Lower leg skin (tissue), 4 donors: Measurements from ENCODE around the gene AGPS. TPM values are rescaled to one million over a fixed set of nuclear protein-coding genes. Genes with fewer than 3 reads are reported as not detected.

Experiments used
- DNase-seq, 2 donors: peaks; one replicate each; pipeline ENCODE4 v3.0.0-alpha.2; 2019; ENCODE audit warnings: low spot score in 2 of 2
- H3K4me3 ChIP-seq: fragments of 200-600 bp; sonication (generic); 2 replicates; pipeline ENCODE4 v1.5.1; 2017; ENCODE audit warnings: mild to moderate bottlenecking, low read depth; ENCODE audit not compliant: poor library complexity, severe bottlenecking
- POLR2A ChIP-seq, 2 donors: fragments of 450-650 bp; IDR thresholded peaks; one replicate each; pipeline ENCODE4 v1.6.1; 2016 to 2017; ENCODE audit warnings: antibody characterized with exemption in 2 of 2, mild to moderate bottlenecking in 1 of 2, moderate library complexity in 1 of 2
- WGBS, 2 donors: methylation state at CpG; one replicate each; pipeline ENCODE4 v1.1.5; 2018; 5-methylcytosine and 5-hydroxymethylcytosine counted together
- intact Hi-C: fragments of 100-400 bp; cut with DNase I; formaldehyde crosslinking; loops from one replicate; pipeline ENCODE4 v1.15.0; 2023; ENCODE audit warnings: low total_unique reads
- total RNA-seq, 4 donors: library from RNA; depleted of rRNA; stranded (reverse); fragments of >200 nt; gene quantifications; one replicate each; pipeline ENCODE4 v1.1.0, GENCODE V29; 2016
- TF ChIP-seq, protein P1 (sequence below), 3 donors: fragments of 450-650 bp; IDR thresholded peaks; one replicate each; pipeline ENCODE4 v1.5.1; 2016; ENCODE audit warnings: antibody characterized with exemption in 3 of 3, mild to moderate bottlenecking in 3 of 3, moderate library complexity in 2 of 3

AGPS gene
- total RNA-seq, 4 donors from 2014 or later: 14.1 to 29.8 (median 21.0) TPM

DNA sequence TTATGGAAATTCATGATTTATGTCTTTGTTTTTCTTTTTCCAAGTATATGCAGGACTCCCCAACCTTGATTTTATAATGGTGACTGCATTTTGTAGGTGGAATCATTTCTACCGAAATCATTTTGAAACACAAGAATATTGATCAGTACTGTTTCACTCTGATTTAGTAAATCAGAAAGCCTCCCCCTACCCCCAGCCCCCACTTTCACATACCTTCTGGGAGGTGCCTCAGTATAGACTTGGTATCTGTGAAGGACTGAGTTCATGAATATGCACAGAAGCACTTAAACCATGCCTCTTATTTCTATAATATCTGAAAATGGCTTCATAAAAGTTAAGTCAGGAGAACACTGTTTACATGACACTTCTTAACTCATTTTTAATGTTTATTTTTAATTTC, 147.7 kb downstream of the AGPS start:
- TF ChIP-seq, protein P1, sequence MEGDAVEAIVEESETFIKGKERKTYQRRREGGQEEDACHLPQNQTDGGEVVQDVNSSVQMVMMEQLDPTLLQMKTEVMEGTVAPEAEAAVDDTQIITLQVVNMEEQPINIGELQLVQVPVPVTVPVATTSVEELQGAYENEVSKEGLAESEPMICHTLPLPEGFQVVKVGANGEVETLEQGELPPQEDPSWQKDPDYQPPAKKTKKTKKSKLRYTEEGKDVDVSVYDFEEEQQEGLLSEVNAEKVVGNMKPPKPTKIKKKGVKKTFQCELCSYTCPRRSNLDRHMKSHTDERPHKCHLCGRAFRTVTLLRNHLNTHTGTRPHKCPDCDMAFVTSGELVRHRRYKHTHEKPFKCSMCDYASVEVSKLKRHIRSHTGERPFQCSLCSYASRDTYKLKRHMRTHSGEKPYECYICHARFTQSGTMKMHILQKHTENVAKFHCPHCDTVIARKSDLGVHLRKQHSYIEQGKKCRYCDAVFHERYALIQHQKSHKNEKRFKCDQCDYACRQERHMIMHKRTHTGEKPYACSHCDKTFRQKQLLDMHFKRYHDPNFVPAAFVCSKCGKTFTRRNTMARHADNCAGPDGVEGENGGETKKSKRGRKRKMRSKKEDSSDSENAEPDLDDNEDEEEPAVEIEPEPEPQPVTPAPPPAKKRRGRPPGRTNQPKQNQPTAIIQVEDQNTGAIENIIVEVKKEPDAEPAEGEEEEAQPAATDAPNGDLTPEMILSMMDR (IDR thresholded peaks at IDR 0.05): no peak
- TF ChIP-seq POLR2A (IDR thresholded peaks at IDR 0.05): no peak
- DNase-seq: no peak
- WGBS, 2 donors: 94 to 100% methylated on average over 1 of the region's 1 CpG
- intact Hi-C loops: no loop called here
- no peak overlapping the region for H3K4me3 ChIP-seq

DNA sequence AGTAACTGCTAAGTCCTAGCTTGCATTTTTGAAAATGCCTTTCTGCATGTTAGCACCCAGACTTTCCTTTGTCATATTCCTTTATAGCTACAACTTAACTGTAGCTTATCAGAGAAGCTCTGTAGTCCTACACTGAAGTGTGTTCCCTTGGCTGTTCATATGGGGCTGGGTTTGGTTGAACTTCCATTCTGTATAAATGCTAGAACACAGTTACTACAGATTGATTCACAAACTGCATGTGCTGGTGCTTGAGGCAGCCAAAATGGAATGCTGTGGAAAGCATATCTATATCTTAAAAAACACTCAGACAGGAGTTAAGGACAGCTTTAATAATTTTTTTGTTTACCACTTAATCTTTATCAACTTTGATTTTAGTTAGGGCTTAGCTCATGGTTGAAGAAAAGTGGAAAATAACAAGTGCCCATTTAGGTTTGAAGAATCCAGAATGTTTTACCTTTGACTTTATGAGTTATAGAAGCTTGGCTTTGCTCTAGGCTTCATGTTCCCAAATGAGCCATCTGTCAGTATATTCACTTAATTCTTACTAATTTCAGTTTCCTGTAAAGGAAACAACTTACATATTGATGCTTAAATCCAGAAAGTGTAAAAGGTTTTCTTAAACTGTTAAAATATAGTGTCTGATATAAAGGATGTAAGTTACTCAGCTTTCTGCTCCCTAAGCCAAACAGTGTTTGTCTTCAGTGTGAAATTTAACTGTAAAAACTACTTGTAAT, 148.9 kb downstream of the AGPS start:
- intact Hi-C loops: no loop called here
- TF ChIP-seq, protein P1 (IDR thresholded peaks at IDR 0.05): no peak
- no peak for TF ChIP-seq POLR2A (IDR thresholded peaks at IDR 0.05)

DNA sequence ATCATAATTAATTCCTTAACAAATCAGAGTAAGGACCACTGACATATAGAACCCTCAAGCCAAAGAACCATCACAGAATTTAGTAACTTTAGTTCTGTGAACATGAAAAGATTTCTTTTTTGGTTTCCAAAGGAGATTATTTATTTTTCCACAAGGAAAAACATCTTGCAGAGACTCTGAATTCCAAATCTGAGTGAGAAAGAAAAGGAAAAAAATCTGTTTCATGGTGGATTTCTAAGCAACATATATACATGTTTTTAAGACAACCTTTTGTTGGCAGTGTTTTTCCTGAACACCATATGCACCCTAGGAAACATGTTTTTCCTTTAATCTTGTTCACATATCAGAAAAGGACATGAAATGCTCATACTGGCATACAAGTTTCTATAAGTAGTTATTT, 149.8 kb downstream of the AGPS start:
- intact Hi-C loops: no loop called here
- DNase-seq: no peak
- TF ChIP-seq POLR2A (IDR thresholded peaks at IDR 0.05): no peak
- TF ChIP-seq, protein P1 (IDR thresholded peaks at IDR 0.05): no peak
- no peak overlapping the region for H3K4me3 ChIP-seq

More for the DNA sequence above, 148.9 kb downstream of the AGPS start:
- DNase-seq: no peak
- H3K4me3 ChIP-seq: no peak overlapping the region

DNA sequence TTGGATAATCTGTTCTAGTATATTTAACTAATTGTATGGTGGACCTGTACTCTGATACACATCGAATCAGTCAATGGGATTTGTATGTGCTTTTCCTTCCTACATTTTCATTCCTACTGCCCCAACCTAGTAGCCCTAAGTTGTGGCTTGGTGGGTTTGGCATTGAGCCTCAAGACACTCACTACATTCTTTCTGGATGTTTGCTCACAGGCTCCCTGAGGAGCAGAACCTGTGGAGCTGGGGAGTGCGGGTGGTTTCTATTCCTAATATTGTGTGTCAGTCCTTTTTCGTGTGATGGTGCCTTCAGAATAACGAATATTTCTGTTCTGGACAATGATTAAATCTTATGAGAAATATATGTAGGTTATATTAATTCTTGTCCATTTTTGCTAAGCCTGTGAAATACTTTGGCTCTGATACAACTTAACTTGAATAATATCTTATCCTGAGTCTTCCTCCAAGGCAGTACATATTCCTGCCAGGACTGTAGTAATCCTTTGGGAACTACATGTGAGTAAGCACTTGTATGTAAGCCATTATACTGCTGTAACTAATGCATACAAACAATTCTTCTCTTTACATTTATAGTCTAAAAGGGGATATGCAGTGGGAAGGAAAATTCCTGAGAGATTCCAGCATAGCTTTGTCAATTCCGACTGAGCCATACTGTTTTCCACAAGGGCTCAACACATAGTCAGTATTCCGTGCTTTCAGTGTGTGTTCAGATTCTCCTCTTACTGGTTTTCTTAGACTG, 150.6 kb downstream of the AGPS start:
- DNase-seq: no peak
- TF ChIP-seq, protein P1 (IDR thresholded peaks at IDR 0.05): no peak
- no peak for TF ChIP-seq POLR2A (IDR thresholded peaks at IDR 0.05)
- WGBS, 2 donors: 69 to 72% methylated on average over 6 of the region's 6 CpGs
- intact Hi-C loops: no loop called here
- H3K4me3 ChIP-seq: no peak overlapping the region

DNA sequence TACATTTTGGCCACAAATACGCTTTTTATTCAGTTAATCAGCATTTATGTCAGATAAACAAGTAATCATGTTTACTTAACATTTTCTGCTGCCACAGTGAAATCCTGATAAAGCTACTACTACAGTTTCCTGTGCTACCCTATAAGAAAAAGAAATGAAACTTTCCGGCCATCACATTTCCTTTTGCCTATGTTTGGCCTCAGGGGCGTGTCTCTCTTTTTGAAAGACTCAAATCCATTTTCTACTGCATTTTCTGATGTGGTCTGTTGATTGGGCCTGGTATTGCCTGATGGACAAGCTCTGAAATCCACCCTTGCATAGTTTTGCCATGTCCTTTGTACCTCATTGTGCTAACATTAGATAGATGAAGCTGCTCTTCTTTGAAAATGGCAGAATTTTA, 152.6 kb downstream of the AGPS start:
- no peak for DNase-seq

More for the DNA sequence above, 152.6 kb downstream of the AGPS start:
- intact Hi-C loops: no loop called here
- TF ChIP-seq POLR2A (IDR thresholded peaks at IDR 0.05): no peak
- TF ChIP-seq, protein P1 (IDR thresholded peaks at IDR 0.05): no peak
- H3K4me3 ChIP-seq: no peak overlapping the region
- 93 to 94% methylated on average over 3 of the region's 3 CpGs for WGBS, 2 donors
